Thyroid gland (tissue), 4 donors: ENCODE data around the gene DNAJB6. TPM values are rescaled to one million over a fixed set of nuclear protein-coding genes. Genes with fewer than 3 reads are reported as not detected.

ENCODE experiments used
- DNase-seq, 2 donors: peaks; one replicate each; pipeline ENCODE4 v3.0.0-alpha.2; 2019
- H3K27ac ChIP-seq, 3 donors: fragments of 200-600 bp; sonication (generic); 1 replicate in 2 of 3; 2 replicates in 1 of 3; pipeline ENCODE4 v1.5.1; 2016 to 2019; ENCODE audit warnings: mild to moderate bottlenecking in 1 of 3, moderate library complexity in 1 of 3
- H3K27me3 ChIP-seq: fragments of 200-600 bp; sonication (generic); one replicate; pipeline ENCODE4 v1.5.1; 2019
- H3K36me3 ChIP-seq, 2 donors: fragments of 200-600 bp; sonication (generic); one replicate each; pipeline ENCODE4 v1.5.1; 2016 to 2019
- H3K4me1 ChIP-seq, 2 donors: fragments of 200-600 bp; sonication (generic); one replicate each; pipeline ENCODE4 v1.5.1; 2017 to 2019
- H3K4me3 ChIP-seq, 3 donors: fragments of 200-600 bp; sonication (generic); replicated peaks in 1 of 3; 1 replicate in 2 of 3; 2 replicates in 1 of 3; pipeline ENCODE4 v1.5.1; 2016; ENCODE audit warnings: mild to moderate bottlenecking in 1 of 3
- H3K9me3 ChIP-seq: fragments of 200-600 bp; sonication (generic); one replicate; pipeline ENCODE4 v1.5.1; 2017
- POLR2A ChIP-seq, 2 donors: fragments of 450-650 bp; IDR thresholded peaks; one replicate each; pipeline ENCODE4 v1.6.1; 2017; ENCODE audit warnings: antibody characterized with exemption in 2 of 2, mild to moderate bottlenecking in 2 of 2, moderate library complexity in 1 of 2
- WGBS, 2 donors: methylation state at CpG; one replicate each; pipeline ENCODE4 v1.1.5; 2017; 5-methylcytosine and 5-hydroxymethylcytosine counted together
- intact Hi-C: fragments of 100-400 bp; cut with DNase I; formaldehyde crosslinking; loops from one replicate; pipeline ENCODE4 v1.15.1; 2023
- total RNA-seq, 4 donors: library from RNA; depleted of rRNA; stranded (reverse); fragments of >200 nt; gene quantifications; one replicate each; pipeline ENCODE4 v1.2.3, GENCODE V29; 2016
- TF ChIP-seq, protein P1 (sequence below), 6 experiments: fragments of 200-600 bp in 3 of 6; fragments of 450-650 bp in 3 of 6; sonication (generic) in 3 of 6; IDR thresholded peaks; one replicate each; pipeline ENCODE4 v1.5.1; 2016 to 2019; ENCODE audit warnings: antibody characterized with exemption in 6 of 6, mild to moderate bottlenecking in 2 of 6, inconsistent platforms in 1 of 6, moderate library complexity in 1 of 6

The DNAJB6 gene
- total RNA-seq, 4 donors from 2014 or later = 80.7 to 92.7 (median 91.1) TPM

DNA sequence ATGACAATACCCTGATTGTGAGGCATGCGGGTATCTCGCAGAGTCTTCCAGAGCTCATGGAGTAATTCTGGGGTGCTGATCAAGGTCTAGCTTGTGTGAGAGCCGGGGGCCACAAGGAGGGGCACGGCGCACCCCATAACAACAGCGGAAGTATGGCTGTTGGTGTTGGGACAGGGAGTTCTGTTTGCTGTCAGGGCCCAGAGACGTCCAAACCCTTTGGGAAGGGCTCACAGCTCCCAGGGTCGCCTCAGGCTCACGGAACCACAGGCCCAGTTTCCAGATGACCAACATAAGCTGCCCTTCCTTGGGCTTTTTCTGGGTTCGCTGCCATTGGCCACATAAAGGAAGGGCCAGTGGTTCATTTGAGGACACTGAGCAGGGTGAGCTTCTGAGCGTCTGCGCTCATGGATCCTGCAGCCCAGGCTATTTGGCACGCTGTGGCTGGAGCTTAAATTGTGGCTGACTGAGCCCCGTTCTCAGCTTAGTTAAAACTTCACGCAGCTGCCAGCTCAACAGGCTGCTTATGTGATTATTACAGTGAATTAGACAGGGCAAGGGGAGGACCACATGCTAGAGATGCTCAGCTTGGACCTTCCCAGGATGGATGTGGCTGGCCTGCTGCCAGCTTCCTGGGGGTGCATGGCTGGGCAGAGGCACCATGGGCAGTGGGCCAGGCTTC is 92.3 kb downstream of the DNAJB6 start:
- TF ChIP-seq, protein P1, sequence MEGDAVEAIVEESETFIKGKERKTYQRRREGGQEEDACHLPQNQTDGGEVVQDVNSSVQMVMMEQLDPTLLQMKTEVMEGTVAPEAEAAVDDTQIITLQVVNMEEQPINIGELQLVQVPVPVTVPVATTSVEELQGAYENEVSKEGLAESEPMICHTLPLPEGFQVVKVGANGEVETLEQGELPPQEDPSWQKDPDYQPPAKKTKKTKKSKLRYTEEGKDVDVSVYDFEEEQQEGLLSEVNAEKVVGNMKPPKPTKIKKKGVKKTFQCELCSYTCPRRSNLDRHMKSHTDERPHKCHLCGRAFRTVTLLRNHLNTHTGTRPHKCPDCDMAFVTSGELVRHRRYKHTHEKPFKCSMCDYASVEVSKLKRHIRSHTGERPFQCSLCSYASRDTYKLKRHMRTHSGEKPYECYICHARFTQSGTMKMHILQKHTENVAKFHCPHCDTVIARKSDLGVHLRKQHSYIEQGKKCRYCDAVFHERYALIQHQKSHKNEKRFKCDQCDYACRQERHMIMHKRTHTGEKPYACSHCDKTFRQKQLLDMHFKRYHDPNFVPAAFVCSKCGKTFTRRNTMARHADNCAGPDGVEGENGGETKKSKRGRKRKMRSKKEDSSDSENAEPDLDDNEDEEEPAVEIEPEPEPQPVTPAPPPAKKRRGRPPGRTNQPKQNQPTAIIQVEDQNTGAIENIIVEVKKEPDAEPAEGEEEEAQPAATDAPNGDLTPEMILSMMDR (IDR thresholded peaks at IDR 0.05) = no peak
- TF ChIP-seq POLR2A (IDR thresholded peaks at IDR 0.05) = no peak
- no peak overlapping the region for H3K4me3 ChIP-seq
- no peak overlapping the region for H3K27ac ChIP-seq
- intact Hi-C loops = no loop called here
- H3K4me1 ChIP-seq = peaks cover 0 to 6% of the 10 kb centered on the region in 2 donors
- no peaks in the 10 kb centered on the region for H3K27me3 ChIP-seq
- H3K9me3 ChIP-seq = no peaks in the 10 kb centered on the region
- 80 to 83% methylated on average over 7 to 9 of the region's 15 CpGs for WGBS, 2 donors
- no peak for DNase-seq
- no peaks in the 10 kb centered on the region for H3K36me3 ChIP-seq

DNA sequence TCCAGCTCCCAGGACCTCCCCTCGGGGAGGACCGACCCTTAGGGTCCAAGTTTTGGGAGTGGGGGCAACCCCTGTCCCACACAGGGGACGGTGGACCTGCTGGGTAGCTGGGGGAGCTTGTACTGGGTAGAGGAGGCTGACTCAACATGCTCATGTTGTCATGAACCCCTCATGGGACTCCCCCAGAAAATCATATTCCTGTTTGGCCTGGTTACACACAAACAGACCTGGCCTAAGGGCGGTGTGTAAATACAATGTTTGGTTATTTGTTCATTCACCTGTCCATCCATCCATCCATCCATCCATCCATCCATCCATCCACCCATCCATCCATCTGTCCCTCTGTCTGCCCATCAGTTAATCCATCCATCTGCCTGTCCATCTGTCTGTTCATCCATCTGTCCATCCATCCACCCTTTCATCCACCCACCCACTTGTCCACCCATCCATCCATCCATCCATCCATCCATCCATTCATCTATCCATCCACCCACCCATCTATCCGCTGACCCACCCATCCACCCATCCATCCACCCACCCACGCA is 92.9 kb downstream of the DNAJB6 start:
- no peaks in the 10 kb centered on the region for H3K36me3 ChIP-seq
- 90 to 96% methylated on average over 4 to 6 of the region's 6 CpGs for WGBS, 2 donors
- H3K9me3 ChIP-seq = no peaks in the 10 kb centered on the region
- H3K27me3 ChIP-seq = no peaks in the 10 kb centered on the region
- no peak for DNase-seq
- peaks cover 0 to 6% of the 10 kb centered on the region in 2 donors for H3K4me1 ChIP-seq
- no peak for TF ChIP-seq POLR2A (IDR thresholded peaks at IDR 0.05)
- TF ChIP-seq, protein P1 (IDR thresholded peaks at IDR 0.05) = no peak
- intact Hi-C loops = no loop called here
- no peak overlapping the region for H3K4me3 ChIP-seq
- H3K27ac ChIP-seq = no peak overlapping the region

GRCh38 chr7:157430721-157431120 is 93.9 kb downstream of the DNAJB6 start:
- H3K4me1 ChIP-seq = peaks cover 0 to 6% of the 10 kb centered on the region in 2 donors
- no peaks in the 10 kb centered on the region for H3K27me3 ChIP-seq
- intact Hi-C loops = no loop called here
- H3K4me3 ChIP-seq = no peak overlapping the region
- H3K36me3 ChIP-seq = no peaks in the 10 kb centered on the region
- no peak for DNase-seq
- H3K27ac ChIP-seq = no peak overlapping the region
- WGBS, 2 donors = 83 to 86% methylated on average over 7 of the region's 7 CpGs
- TF ChIP-seq POLR2A (IDR thresholded peaks at IDR 0.05) = no peak
- TF ChIP-seq, protein P1 (IDR thresholded peaks at IDR 0.05) = no peak
- no peaks in the 10 kb centered on the region for H3K9me3 ChIP-seq

DNA sequence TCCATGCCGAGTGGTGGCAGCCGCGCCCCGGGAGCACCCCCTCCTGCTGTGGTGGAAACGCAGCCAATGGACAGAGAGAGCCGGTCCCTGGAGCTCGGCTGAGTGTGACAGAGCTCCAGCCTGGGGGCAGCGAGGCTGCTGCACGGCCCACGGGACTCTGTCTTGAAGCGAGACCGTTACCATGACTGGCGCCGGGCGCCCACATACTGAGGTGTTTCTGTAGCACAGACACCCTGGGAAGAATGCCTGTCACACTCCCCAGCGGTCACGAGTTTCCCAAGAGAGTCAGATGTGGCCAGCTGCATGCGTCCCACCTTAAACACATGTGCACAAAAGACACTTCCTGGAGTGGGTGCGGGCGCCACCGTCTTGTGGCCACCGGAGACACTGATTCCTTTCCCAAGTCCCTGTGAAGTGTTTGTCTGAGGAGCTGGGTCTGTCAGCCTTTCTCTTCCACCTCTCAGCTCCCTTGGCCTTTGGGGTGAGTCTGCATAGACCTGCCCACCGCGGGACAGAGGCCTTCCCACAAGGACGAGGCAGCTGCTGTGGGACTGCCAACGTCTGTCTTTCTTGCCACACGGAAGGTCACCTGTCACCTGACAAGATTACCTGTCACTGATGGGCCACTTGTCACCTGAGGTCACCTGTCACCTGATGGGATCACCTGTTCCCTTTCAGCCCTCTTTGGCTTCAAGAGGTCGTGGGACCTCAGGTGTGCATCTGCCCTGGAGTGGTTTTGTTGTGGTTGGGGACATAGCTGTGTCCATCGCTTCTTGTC is 94.6 kb downstream of the DNAJB6 start:
- no peak overlapping the region for H3K27ac ChIP-seq
- peaks cover 0 to 6% of the 10 kb centered on the region in 2 donors for H3K4me1 ChIP-seq
- 80 to 82% methylated on average over 13 to 19 of the region's 29 CpGs for WGBS, 2 donors
- H3K9me3 ChIP-seq = no peaks in the 10 kb centered on the region
- TF ChIP-seq, protein P1 (IDR thresholded peaks at IDR 0.05) = no peak
- TF ChIP-seq POLR2A (IDR thresholded peaks at IDR 0.05) = no peak
- intact Hi-C loops = no loop called here
- DNase-seq = no peak
- H3K36me3 ChIP-seq = no peaks in the 10 kb centered on the region
- no peak overlapping the region for H3K4me3 ChIP-seq
- H3K27me3 ChIP-seq = no peaks in the 10 kb centered on the region
